ENCODE measurements around the gene KLK7.

KLK7 gene

GRCh38 chr19:50967929-50968715 is 15.6 kb downstream of the KLK7 start:
- Histone ChIP-seq H2AFZ (ENCODE audit: low read depth, low read length) (no peak overlapping the region), H3K4me3 (ENCODE audit: low read depth in 1 of 2, low read length in 2 of 2) (no peak overlapping the region), H3K27ac (ENCODE audit: low read length) (no peak overlapping the region), H4K20me1 (ENCODE audit: insufficient read depth, low read length) (0 out of 2 replicates have a peak, but pooled peaks cover 2% of the 10 kb centered on the region), H3K9me3 (ENCODE audit: insufficient read depth, low read length, severe bottlenecking) (no peaks in the 10 kb centered on the region), H3K4me1 (ENCODE audit: insufficient read depth, low read length) (no peaks in the 10 kb centered on the region), H3K36me3 (ENCODE audit: insufficient read depth, low read length) (no peaks in the 10 kb centered on the region), H3K79me2 (ENCODE audit: insufficient read depth, low read length) (no peaks in the 10 kb centered on the region), H3K4me2 (ENCODE audit: insufficient read depth, low read length) (no peak overlapping the region), H3K27me3 (ENCODE audit: insufficient read depth, low read length, poor library complexity) (no peaks in the 10 kb centered on the region), H3K9ac (ENCODE audit: low read depth, low read length) (no peak overlapping the region)
- no peak for TF ChIP-seq EZH2 (IDR thresholded peaks at IDR 0.05; ENCODE audit: borderline replicate concordance, low read depth, low read length, severe bottlenecking)
- no peak for ATAC-seq (ENCODE audit: insufficient read depth, low read depth)
- no peak for DNase-seq

GRCh38 chr19:50964266-50964665 is 19.5 kb downstream of the KLK7 start:
- no peak overlapping the region for H3K27ac ChIP-seq (ENCODE audit: low read length)
- no peaks in the 10 kb centered on the region for H3K9me3 ChIP-seq (ENCODE audit: insufficient read depth, low read length, severe bottlenecking)
- H3K4me1 ChIP-seq (ENCODE audit: insufficient read depth, low read length): no peaks in the 10 kb centered on the region
- no peaks in the 10 kb centered on the region for H3K36me3 ChIP-seq (ENCODE audit: insufficient read depth, low read length)
- H4K20me1 ChIP-seq (ENCODE audit: insufficient read depth, low read length): no peaks in the 10 kb centered on the region
- TF ChIP-seq EZH2 (IDR thresholded peaks at IDR 0.05; ENCODE audit: borderline replicate concordance, low read depth, low read length, severe bottlenecking): no peak
- no peak for TF ChIP-seq CTCF (IDR thresholded peaks at IDR 0.05; ENCODE audit: borderline replicate concordance, extremely low read depth, low read length, poor library complexity, severe bottlenecking)
- DNase-seq (no peak), ATAC-seq (ENCODE audit: insufficient read depth, low read depth) (no peak)
- H3K4me3 ChIP-seq (ENCODE audit: low read depth in 1 of 2, low read length in 2 of 2): no peak overlapping the region
- H3K9ac ChIP-seq (ENCODE audit: low read depth, low read length): no peak overlapping the region
- no peaks in the 10 kb centered on the region for H3K27me3 ChIP-seq (ENCODE audit: insufficient read depth, low read length, poor library complexity)
- no peak overlapping the region for H3K4me2 ChIP-seq (ENCODE audit: insufficient read depth, low read length)
- no peak overlapping the region for H2AFZ ChIP-seq (ENCODE audit: low read depth, low read length)
- no peaks in the 10 kb centered on the region for H3K79me2 ChIP-seq (ENCODE audit: insufficient read depth, low read length)

- Histone ChIP-seq H3K4me3 (ENCODE audit: low read depth in 1 of 2, low read length in 2 of 2) (no peak overlapping the region), H3K36me3 (ENCODE audit: insufficient read depth, low read length) (no peaks in the 10 kb centered on the region), H3K79me2 (ENCODE audit: insufficient read depth, low read length) (no peaks in the 10 kb centered on the region), H3K27ac (ENCODE audit: low read length) (no peak overlapping the region), H2AFZ (ENCODE audit: low read depth, low read length) (no peak overlapping the region), H3K4me1 (ENCODE audit: insufficient read depth, low read length) (no peaks in the 10 kb centered on the region), H3K9me3 (ENCODE audit: insufficient read depth, low read length, severe bottlenecking) (no peaks in the 10 kb centered on the region), H4K20me1 (ENCODE audit: insufficient read depth, low read length) (no peaks in the 10 kb centered on the region), H3K9ac (ENCODE audit: low read depth, low read length) (no peak overlapping the region), H3K27me3 (ENCODE audit: insufficient read depth, low read length, poor library complexity) (no peaks in the 10 kb centered on the region), H3K4me2 (ENCODE audit: insufficient read depth, low read length) (no peak overlapping the region)
- DNase-seq: no peak
- ATAC-seq (ENCODE audit: insufficient read depth, low read depth): no peak
- no peak for TF ChIP-seq EZH2 (IDR thresholded peaks at IDR 0.05; ENCODE audit: borderline replicate concordance, low read depth, low read length, severe bottlenecking)
- TF ChIP-seq CTCF (IDR thresholded peaks at IDR 0.05; ENCODE audit: borderline replicate concordance, extremely low read depth, low read length, poor library complexity, severe bottlenecking): no peak
Measured at GRCh38 chr19:50963381-50963780, 20.3 kb downstream of the KLK7 start.

- H3K79me2 ChIP-seq (ENCODE audit: insufficient read depth, low read length): no peaks in the 10 kb centered on the region
- H2AFZ ChIP-seq (ENCODE audit: low read depth, low read length): no peak overlapping the region
- DNase-seq (no peak), ATAC-seq (ENCODE audit: insufficient read depth, low read depth) (no peak)
- H3K4me1 ChIP-seq (ENCODE audit: insufficient read depth, low read length): no peaks in the 10 kb centered on the region
- H3K4me3 ChIP-seq (ENCODE audit: low read depth in 1 of 2, low read length in 2 of 2): no peak overlapping the region
- H4K20me1 ChIP-seq (ENCODE audit: insufficient read depth, low read length): no peaks in the 10 kb centered on the region
- H3K9ac ChIP-seq (ENCODE audit: low read depth, low read length): no peak overlapping the region
- no peak overlapping the region for H3K27ac ChIP-seq (ENCODE audit: low read length)
- no peaks in the 10 kb centered on the region for H3K36me3 ChIP-seq (ENCODE audit: insufficient read depth, low read length)
- no peaks in the 10 kb centered on the region for H3K9me3 ChIP-seq (ENCODE audit: insufficient read depth, low read length, severe bottlenecking)
- H3K27me3 ChIP-seq (ENCODE audit: insufficient read depth, low read length, poor library complexity): no peaks in the 10 kb centered on the region
- no peak overlapping the region for H3K4me2 ChIP-seq (ENCODE audit: insufficient read depth, low read length)
- TF ChIP-seq CTCF (IDR thresholded peaks at IDR 0.05; ENCODE audit: borderline replicate concordance, extremely low read depth, low read length, poor library complexity, severe bottlenecking): no peak
- TF ChIP-seq EZH2 (IDR thresholded peaks at IDR 0.05; ENCODE audit: borderline replicate concordance, low read depth, low read length, severe bottlenecking): no peak
Measured at GRCh38 chr19:50962245-50962644, 21.5 kb downstream of the KLK7 start.

All from DND-41 (cell line).